HFFc6 (cell line): Measurements from ENCODE around the gene FRYL. TPM values are rescaled to one million over a fixed set of nuclear protein-coding genes. Genes with fewer than 3 reads are reported as not detected.
"Not testable (repeated sequence)": the region's sequence is repeated elsewhere in the genome, so short reads cannot be mapped to it uniquely, and the experiment has no call there.

Experiments
- DNase-seq: peaks from one replicate; pipeline ENCODE4 v3.0.0-alpha.2; 2018
- H3K27ac Mint-ChIP-seq: 2 replicates; pipeline ENCODE4 v1.8.0; 2020; ENCODE audit warnings: mild to moderate bottlenecking, mixed read lengths
- H3K27me3 Mint-ChIP-seq: 2 replicates; pipeline ENCODE4 v1.8.0; 2021; ENCODE audit warnings: mild to moderate bottlenecking, moderate library complexity, mixed read lengths; ENCODE audit not compliant: insufficient read depth
- H3K36me3 Mint-ChIP-seq: 2 replicates; pipeline ENCODE4 v1.8.0; 2021; ENCODE audit warnings: low read depth, mixed read lengths
- H3K4me1 Mint-ChIP-seq: 2 replicates; pipeline ENCODE4 v1.8.0; 2020; ENCODE audit warnings: low read depth, mixed read lengths
- H3K4me3 Mint-ChIP-seq: 2 replicates; pipeline ENCODE4 v1.8.0; 2020; ENCODE audit warnings: mild to moderate bottlenecking, moderate library complexity, mixed read lengths
- H3K9me3 Mint-ChIP-seq: 2 replicates; pipeline ENCODE4 v1.8.0; 2020; ENCODE audit warnings: mild to moderate bottlenecking, mixed read lengths
- CTCF ChIP-seq: fragments of 200-600 bp; sonication (generic); IDR thresholded peaks from 2 replicates; pipeline ENCODE4 v1.5.0; 2021; ENCODE audit warnings: antibody characterized with exemption, mild to moderate bottlenecking
- total RNA-seq, 6 experiments: library from RNA; stranded (reverse); fragmentation: NEBNext Ultra II Directional; extraction: Animal tissue kit (Norgen Biotek cat#: 25700); gene quantifications; 2 replicates in 1 of 6; 3 replicates in 5 of 6; pipeline ENCODE4 v1.2.3, GENCODE V29; 2021

The FRYL gene
- total RNA-seq, 6 experiments from 2014 or later, result 29.0 to 32.8 (median 30.4) TPM

- no peak for TF ChIP-seq CTCF
- no peak overlapping the region for H3K4me3 Mint-ChIP-seq
- H3K27me3 Mint-ChIP-seq, result no peaks in the 10 kb centered on the region; the same call in 1 of the 2 replicates
- H3K9me3 Mint-ChIP-seq, result no peaks in the 10 kb centered on the region
- H3K36me3 Mint-ChIP-seq, result no peaks in the 10 kb centered on the region
- no peak overlapping the region for H3K27ac Mint-ChIP-seq
- H3K4me1 Mint-ChIP-seq, result peaks cover 26% of the 10 kb centered on the region
- DNase-seq, result no peak
These were observed 93.7 kb downstream of the FRYL start for GRCh38 chr4:48686369-48686768.

GRCh38 chr4:48683784-48684666, 96.1 kb downstream of the FRYL start:
- Mint-ChIP-seq H3K36me3 (no peaks in the 10 kb centered on the region), H3K4me3 (no peak overlapping the region), H3K27ac (no peak overlapping the region), H3K9me3 (no peaks in the 10 kb centered on the region), H3K27me3 (no peaks in the 10 kb centered on the region; the same call in 1 of the 2 replicates), H3K4me1 (peaks cover 20% of the 10 kb centered on the region)
- no peak for DNase-seq
- no peak for TF ChIP-seq CTCF

- not testable (repeated sequence) for H3K27ac Mint-ChIP-seq, H3K9me3 Mint-ChIP-seq, H3K27me3 Mint-ChIP-seq, DNase-seq, H3K36me3 Mint-ChIP-seq, H3K4me3 Mint-ChIP-seq
- peaks cover 20% of the 10 kb centered on the region for H3K4me1 Mint-ChIP-seq
These were observed 97.2 kb downstream of the FRYL start for GRCh38 chr4:48682870-48683269.

GRCh38 chr4:48681856-48682255, 98.2 kb downstream of the FRYL start:
- H3K27ac Mint-ChIP-seq, result no peak overlapping the region
- no peaks in the 10 kb centered on the region for H3K9me3 Mint-ChIP-seq
- no peak overlapping the region for H3K4me3 Mint-ChIP-seq
- no peaks in the 10 kb centered on the region; the same call in 1 of the 2 replicates for H3K27me3 Mint-ChIP-seq
- H3K4me1 Mint-ChIP-seq, result peaks cover 20% of the 10 kb centered on the region
- peak; percentile 33 for DNase-seq
- TF ChIP-seq CTCF, result peak; percentile 65
- no peaks in the 10 kb centered on the region for H3K36me3 Mint-ChIP-seq

- no peaks in the 10 kb centered on the region; the same call in 1 of the 2 replicates for H3K27me3 Mint-ChIP-seq
- no peak for TF ChIP-seq CTCF
- H3K27ac Mint-ChIP-seq, result no peak overlapping the region; the same call in 1 of the 2 replicates
- H3K9me3 Mint-ChIP-seq, result no peaks in the 10 kb centered on the region
- peaks cover 20% of the 10 kb centered on the region for H3K4me1 Mint-ChIP-seq
- no peak for DNase-seq
- no peak overlapping the region for H3K4me3 Mint-ChIP-seq
- H3K36me3 Mint-ChIP-seq, result peaks cover 3% of the 10 kb centered on the region
These were observed 99.1 kb downstream of the FRYL start for GRCh38 chr4:48680848-48681568.

- Mint-ChIP-seq H3K4me3 (no peak overlapping the region), H3K9me3 (no peaks in the 10 kb centered on the region), H3K36me3 (peaks cover 15% of the 10 kb centered on the region), H3K27me3 (peaks cover 1% of the 10 kb centered on the region; the same call in 1 of the 2 replicates), H3K27ac (no peak overlapping the region), H3K4me1 (no peaks in the 10 kb centered on the region)
- TF ChIP-seq CTCF, result no peak
- no peak for DNase-seq
These were observed 106.5 kb downstream of the FRYL start for GRCh38 chr4:48673537-48673936.
